Hematopoietic multipotent progenitor cell treated with erythropoietin and hydrocortisone succinate and interleukin-3 and kit ligand, for 17 days (in vitro differentiated cells): Measurements from ENCODE around the gene TESK2.
"Not testable (repeated sequence)": the region's sequence is repeated elsewhere in the genome, so short reads cannot be mapped to it uniquely, and the experiment has no call there.

ENCODE experiments used
- DNase-seq: peaks from one replicate; pipeline ENCODE4 v3.0.0-alpha.2; 2015; ENCODE audit warnings: low spot score

TESK2 gene

DNA sequence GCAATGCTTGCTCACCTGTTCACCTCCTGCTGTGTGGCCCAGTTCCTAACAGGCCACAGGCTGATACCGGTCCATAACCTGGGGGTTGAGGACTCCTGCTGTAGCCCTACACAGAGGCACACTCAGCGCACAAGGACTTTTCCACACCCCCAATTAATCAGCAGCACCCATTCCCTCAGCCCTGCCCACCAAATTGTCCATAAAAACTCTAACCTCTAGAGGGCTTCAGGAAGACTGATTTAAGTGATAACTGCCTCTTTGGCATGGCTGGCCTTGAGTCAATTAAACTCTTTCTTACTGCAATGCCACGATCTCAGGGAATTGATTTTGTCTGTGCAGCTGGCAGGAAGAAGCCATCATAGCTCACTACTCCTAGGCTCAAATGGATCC is 79.5 kb downstream of the TESK2 start:
- DNase-seq, result no peak

DNA sequence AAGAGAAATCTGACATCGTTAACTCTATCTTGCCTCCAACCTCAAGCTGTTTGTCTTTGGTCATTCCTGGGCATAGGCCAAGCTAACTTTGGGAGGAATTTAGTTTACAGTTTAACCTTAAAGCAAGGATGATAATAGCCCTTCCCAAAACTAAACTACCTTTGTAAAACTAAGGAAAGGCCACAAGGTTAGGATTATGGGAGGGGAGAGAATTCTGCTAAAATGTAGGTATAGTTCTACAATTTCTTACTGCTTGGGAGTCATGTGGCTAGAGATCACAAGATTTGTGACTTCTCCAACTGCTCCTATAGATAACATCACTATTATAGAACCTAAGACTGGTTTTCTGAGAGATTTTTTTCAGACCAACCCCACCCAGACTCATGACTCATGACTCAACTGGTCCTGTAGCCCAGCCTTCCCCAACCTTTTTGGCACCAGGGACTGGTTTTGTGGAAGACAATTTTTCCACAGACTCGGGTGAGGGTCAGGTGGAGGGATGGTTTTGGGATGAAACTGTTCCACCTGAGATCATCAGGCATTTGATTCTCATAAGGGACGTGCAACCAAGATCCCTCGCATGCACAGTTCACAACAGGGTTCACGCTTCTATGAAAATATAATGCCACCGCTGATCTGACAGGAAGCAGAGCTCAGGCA is 80.0 kb downstream of the TESK2 start:
- no peak for DNase-seq

DNA sequence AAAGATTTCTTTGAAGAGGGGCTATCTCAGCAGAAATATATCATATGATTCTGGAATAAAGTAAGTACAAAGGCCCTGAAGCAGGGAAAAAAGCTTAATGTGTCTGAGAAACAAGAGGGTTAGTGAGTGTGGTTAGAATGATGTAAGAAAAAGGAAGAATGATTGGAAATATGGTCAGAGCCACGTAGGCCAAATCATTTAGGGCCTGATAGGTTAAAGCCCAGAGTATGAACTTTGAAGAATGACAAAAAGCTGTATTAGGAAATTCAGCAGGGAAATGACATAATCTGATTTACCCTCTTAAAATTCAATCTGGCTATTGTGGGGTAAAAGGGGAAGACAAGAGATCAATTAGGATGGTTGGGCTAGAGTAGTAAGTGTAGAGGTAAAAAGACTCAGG is 81.7 kb downstream of the TESK2 start:
- no peak for DNase-seq

DNA sequence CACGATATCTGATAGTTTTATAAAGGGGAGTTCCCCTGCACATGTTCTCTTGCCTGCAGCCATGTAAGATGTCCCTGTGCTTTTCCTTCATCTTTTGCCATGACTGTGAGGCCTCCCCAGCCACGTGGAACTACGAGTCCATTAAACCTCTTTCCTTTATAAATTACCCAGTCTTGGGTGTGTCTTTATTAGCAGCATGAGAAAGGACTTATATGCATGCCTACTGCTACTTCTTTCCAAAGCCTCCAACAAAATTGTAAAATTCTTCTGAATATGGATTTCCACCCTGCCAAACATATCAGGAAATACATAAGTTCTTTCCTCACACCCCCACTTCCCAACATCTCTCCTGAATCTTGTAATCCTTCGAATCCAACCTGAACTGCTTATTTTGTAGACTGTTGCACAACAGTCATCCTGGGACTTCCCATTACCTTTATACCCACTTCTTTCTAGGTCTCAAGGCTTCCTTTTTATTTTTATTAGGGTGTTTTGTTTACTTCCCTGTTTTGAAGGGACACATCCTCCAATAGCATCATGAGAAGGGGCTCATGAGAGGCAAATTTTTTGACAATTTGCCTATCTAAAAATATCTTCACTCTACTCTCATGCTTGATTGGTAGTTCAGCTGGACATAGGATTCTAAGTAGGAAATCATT is 83.2 kb downstream of the TESK2 start:
- no peak for DNase-seq

DNA sequence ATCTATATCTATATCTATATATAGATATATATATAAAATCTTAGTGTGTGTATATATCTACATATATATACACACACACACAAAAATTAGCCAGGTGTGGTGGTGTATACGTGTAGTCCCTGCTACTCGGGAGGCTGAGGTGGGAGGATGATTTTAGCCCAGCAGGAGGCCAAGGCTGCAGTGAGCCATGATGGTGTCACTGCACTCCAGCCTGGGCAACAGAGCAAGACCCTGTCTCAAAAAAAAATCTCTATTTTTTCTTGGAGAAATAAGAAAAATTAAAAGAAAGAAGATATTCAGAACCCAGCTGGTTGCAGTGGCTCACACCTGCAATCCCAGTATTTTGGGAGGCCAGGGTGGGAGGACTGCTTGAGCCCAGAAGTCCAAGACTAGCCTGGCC is 85.3 kb downstream of the TESK2 start:
- DNase-seq, result no peak

DNA sequence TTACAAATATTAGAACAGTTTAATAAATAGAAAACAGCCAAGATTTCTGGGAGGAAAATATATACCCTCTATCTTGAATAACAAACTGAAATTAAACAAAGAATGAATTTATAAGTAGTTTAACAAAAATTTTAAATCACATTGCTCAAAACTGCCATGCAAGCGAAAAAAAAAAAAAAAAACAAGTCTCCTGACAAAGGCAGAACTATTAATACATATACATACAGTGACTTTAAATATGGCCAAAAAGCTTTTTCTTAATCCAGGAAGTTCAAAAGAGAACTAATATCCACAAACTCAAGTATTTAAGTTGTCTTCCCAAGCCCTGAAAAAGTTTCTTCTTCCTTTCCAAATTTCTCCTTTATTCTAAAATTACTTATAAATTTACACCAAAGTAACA is 87.2 kb downstream of the TESK2 start:
- no peak for DNase-seq

DNA sequence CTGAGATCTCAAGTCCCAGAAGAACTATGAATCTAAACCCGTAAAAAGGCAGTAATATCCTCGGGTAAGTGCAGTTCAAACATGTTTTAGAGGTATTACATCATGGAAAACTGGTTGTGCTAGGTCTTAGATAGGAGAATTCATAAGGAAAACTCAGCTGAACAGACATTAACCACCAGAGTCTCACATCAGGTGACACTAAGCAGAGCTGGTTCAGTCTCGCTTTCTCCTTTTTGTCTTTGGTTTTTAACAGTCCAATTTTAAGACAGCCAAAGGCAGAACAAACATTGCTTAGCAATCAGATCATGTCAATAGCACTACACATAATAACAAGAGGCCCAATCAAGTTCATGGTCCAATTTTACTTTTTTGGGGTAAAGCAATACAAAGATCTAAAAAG is 87.7 kb downstream of the TESK2 start:
- DNase-seq, result no peak

DNA sequence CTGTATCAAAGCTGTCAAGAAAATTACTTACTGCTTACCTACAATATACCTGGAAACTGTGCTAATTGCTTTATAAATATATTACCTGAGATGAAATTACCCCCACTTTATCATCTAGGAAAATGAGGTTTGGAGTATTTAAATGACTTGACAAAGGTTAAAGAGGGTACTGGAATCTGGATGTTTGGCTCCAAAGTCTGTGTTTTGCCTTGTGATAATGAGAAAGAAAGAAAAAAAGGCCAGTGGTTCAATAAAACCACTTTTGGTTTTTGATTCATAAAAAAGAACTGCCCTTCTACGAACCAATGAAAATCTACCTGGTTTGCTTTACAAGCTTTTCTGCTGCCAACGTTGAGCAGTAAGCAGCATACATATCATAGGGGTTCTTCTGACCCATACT is 89.4 kb downstream of the TESK2 start:
- no peak for DNase-seq

DNA sequence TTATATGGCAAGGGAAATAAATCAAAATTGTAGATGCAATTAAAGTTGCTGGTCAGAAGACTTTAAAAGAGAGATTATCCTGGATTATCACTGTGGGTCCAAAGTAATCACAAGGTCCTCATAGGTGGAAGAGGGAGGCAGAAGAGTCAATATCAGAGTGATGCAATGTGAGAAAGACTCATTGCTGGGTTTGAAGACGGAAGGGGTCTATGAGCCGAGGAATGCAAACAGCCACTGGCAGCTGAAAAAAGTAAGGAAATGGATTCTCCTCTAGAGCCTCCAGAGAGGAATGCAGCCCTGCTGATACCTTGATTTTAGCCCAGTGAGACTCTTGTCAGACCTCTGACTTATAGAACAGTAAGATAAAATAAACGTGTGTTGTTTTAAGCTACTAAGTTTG is 90.9 kb downstream of the TESK2 start:
- DNase-seq, result no peak

DNA sequence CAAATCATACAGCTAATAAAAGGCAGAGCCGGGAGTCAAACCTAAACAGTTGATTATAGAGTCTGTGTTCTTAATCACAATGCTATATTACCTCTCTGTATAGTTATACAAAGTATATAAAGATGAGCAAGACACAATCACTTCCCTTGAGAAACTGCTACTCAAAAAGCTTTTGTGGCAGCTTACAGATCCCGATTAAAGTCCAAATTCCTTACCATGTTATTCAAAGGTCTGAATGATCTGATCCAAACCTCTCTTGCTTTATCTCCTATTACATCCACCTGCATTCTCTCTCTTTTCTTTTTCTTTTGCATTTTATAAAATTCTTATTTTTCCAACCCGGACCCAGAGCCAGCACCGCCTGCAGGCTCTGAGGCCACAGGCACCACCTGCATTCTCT is 93.7 kb downstream of the TESK2 start:
- no peak for DNase-seq

DNA sequence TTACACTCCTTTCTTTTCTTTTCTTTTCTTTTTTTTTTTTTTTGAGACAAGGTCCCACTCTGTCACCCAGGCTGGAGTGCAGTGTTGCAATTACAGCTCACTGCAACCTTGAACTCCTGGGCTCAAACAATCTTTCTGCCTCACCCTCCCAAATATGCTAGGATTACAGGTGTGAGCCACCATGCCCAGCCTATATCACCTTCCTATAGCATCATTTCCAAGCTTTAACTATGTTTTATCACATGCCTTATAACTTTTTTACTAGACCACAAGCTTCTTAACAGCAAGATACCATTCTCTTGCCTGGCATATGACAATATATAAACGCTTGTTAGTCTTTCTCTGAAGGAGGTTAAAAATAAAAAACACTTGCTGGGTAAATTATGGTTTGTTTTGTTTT is 95.4 kb downstream of the TESK2 start:
- DNase-seq, result no peak

DNA sequence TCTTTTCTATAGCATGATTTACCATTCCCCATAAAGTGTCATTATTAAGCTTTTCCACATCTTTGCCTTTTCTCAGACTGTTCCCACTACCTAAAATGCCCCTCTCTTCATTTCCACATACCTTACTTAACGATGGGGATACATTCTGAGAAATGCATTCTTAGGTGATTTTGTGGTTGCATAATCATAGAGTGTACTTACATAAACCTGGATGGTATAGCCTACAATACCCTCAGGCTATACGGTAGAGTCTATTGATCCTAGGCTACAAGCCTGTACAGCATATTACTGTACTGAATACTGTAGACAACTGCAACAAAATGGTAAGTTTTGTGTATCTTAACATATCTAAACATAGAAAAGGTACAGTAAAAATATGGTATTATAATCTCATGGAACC is 95.9 kb downstream of the TESK2 start:
- no peak for DNase-seq

DNA sequence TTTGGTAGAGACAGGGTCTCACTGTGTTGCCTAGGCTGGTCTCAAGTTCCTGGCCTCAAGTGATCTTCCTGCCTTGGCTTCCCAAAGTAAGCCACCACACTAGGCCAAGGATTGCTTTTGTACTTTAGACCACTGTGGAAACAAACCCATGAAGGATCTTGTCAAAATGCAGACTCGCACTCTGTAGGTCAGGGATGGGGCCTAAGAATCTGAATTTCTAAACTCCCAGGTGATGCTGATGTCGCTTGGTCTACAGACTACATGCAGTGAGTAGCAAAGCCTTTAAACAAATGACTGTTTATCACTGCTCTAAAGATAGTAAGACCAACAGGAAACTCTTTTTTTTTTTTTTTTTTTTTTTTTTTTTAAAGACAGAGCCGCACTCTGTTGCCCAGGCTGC is 96.6 kb downstream of the TESK2 start:
- no peak for DNase-seq

DNA sequence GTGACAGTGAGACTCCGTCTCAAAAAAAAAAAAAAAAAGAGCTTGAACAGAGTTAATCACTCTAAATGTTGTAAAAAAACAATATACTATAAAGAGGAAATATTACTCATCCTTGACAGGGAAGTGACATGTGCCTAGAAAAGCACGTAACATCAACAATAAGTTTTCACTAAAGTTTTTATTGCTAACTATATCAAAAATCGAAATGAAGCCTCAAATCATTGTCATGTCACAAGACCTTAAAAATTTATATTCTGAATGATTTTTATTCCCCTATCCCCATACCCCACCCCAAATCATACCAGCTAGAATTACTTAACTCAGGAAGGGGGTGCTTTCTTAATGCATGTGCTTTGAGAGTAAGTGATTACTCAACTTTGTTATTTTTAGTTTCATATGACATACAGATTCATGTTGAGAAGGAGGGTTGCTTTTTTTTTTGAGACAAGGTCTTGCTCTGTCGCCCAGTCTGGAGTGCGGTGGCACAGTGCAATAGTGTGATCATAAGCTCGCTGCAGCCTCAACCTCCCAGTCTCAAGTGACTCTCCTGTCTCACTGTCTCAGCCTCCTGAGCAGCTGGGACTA is 97.2 kb downstream of the TESK2 start:
- no peak for DNase-seq

DNA sequence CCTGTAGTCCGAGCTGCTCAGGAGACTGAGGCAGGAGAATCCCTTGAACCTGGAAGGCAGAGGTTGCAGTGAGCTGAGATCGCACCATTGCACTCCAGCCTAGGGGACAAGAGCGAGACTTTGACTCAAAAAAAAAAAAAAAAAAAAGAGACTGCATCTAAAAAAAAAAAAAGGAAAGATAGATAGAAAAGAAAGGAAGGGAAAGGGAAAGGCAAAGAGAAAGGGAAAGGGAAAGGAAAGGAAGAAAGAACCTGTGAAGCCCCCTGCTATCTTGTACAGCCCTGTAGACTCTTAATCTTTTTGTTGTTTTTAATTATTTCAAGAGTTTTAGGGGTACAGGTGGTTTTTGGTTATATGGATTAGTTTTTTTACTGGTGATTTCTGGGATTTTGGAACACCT is 104.7 kb downstream of the TESK2 start:
- no peak for DNase-seq

DNA sequence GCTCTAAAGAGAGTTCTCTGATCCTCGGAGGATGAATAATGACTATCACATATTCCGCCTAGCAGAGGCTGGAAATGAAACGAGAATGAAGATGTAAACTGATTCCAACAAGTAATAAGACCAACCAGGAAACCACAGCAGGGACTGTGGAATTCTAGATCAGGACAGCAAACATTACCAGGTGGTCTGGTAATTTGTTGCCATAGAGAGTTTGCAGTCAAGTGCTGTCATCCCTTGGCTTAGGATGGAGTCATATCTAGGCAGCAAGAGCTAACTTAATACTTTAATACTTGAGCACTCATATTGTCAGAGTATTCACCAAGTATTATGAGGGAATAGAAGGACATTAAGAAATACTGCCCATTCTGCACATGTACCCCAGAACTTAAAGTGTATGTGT is 105.7 kb downstream of the TESK2 start:
- no peak for DNase-seq

DNA sequence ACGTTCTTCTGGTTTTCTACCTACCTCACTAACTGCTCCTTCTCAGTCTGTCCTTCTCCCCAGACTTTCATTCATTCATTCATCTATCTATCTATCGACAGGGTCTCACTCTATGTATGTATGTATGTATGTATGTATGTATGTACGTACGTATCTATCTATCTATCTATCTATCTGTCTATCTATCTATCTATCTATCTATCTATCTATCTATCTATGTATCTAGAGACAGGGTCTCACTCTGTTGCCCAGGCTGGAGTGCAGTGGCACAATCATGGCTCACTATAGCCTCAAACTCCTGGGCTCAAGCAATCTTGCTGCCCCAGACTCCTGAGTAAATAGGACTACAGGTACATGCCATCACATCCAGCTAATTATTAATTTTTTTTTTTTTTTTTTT is 106.8 kb downstream of the TESK2 start:
- DNase-seq, result not testable (repeated sequence)

DNA sequence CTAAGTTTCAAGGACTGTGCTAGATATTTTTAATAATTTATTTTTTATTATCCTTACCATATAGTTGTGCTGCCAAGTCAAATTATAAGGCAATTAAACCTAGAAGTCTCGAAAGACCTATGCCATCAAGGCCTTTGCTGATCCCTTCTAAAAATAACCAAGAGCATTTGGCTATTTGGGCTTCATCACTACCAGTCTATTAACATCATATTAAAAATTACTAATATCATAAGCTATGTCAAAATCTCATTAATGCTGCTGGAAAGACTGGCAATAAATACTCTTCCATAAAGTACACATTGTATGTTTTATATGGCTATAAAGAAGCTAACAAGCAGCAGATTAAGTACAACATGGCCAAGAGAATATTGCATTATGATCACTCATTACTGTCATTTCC is 107.8 kb downstream of the TESK2 start:
- no peak for DNase-seq

DNA sequence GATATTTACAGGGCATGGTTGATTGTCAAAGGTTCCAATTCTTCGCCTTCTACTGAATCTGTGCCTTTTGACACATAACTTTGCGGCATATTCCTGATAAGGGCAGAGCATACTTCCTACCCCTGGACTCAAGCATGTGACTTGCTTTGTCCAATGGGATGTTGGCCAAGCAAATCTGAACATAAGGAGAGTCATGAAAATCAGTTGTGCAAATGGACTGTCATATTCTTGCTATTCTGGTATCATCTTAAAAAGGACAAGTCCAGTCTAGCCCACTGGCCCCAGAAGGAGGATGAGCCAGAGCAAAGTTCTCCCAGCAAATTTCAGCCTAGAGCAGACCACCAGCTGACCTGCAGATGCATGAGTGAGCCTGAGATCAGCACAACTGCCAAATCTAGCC is 109.7 kb downstream of the TESK2 start:
- DNase-seq, result no peak

DNA sequence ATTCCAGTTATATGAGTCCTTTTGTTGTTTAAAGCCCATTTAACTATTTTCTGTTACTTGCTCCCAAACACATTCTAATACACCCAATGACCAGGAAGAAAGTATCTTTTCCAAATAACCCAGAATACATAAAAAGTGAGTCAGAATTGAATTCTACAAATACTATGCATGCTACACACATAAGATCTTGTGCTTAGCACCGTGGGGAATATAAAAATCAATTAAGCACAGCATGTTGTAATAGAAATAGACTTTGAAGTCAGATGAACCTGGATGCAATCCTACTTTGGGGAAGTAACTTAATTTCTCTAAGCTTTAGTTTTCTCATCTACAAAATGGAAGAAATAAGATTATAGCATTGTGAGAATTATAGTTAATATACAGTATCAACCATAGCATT is 110.2 kb downstream of the TESK2 start:
- DNase-seq, result no peak

DNA sequence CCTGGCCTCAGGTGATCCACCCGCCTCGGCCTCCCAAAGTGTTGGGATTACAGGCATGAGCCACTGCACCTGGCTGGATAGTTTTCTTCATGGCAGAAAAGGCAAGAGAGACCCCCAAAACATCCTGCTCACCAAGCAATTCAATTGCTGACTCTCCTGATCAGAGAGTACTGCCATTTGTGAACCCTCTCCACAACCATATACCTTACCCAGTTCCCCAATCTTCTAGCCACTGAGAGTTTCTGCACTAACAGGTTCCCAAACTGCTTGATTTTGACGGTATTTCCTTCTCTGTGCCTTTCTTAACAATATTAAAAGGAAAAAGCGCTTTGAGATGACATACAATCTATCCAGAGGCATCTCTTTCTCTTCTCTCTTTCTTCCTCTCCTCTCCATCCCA is 110.8 kb downstream of the TESK2 start:
- no peak for DNase-seq

DNA sequence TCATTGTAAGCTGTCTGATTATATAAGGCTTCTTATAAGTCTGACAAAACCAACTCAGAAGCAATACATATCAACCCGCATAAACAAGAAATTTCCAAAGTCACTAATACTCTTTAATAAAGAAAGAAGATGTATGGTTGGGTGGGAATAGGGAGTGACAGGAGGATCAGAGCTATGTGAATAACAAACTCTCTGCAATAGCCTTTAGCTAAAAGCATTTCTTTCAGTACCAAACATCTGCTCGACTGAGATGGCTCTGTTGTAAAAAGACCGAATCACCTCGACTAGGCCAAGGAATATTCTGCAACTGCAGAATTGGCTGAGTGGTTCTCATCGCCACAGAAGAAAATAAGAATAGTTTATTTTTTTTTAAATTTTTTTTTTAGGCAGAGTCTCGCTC is 111.4 kb downstream of the TESK2 start:
- no peak for DNase-seq

DNA sequence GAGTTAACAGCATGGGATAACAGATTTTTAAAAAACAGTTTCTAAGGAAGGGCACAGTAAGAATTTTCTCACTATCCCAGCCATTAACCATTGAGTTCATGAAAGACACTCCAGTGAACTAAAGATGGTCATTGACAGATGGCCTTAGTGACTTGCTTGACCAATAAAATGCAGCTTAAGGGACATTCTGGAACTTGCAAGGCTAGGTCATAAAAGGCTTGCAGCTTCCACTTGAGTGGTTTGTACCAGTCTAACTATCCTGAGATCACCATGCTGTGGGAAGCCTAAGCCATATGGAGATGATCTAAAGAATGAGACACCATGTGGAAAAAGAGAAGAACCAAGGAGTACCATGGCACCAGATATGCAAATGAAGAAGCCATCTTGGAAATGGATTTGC is 112.8 kb downstream of the TESK2 start:
- no peak for DNase-seq
